Osteocyte (in vitro differentiated cells): ENCODE data around the gene PNLIPRP2. TPM values are rescaled to one million over a fixed set of nuclear protein-coding genes. Genes with fewer than 3 reads are reported as not detected.
A peak's percentile ranks its signal among the peaks of the same experiment; 100 is the strongest.

Experiments used
- DNase-seq: peaks from one replicate; pipeline ENCODE4 v3.0.0; 2021; ENCODE audit warnings: mixed read lengths; ENCODE audit not compliant: unreplicated experiment; ENCODE audit errors: extremely low spot score
- H3K27ac Mint-ChIP-seq: one replicate; pipeline ENCODE4 v1.8.0; 2021; ENCODE audit warnings: mild to moderate bottlenecking, mixed read lengths; ENCODE audit not compliant: unreplicated experiment
- H3K27me3 Mint-ChIP-seq: one replicate; pipeline ENCODE4 v1.8.0; 2021; ENCODE audit warnings: mixed read lengths; ENCODE audit not compliant: unreplicated experiment
- H3K36me3 Mint-ChIP-seq: one replicate; pipeline ENCODE4 v1.8.0; 2021; ENCODE audit warnings: mixed read lengths; ENCODE audit not compliant: unreplicated experiment
- H3K4me1 Mint-ChIP-seq: one replicate; pipeline ENCODE4 v1.8.0; 2021; ENCODE audit warnings: mixed read lengths; ENCODE audit not compliant: unreplicated experiment
- H3K4me3 Mint-ChIP-seq: one replicate; pipeline ENCODE4 v1.8.0; 2021; ENCODE audit warnings: mild to moderate bottlenecking, moderate library complexity, mixed read lengths; ENCODE audit not compliant: unreplicated experiment
- H3K9me3 Mint-ChIP-seq: one replicate; pipeline ENCODE4 v1.8.0; 2021; ENCODE audit warnings: mixed read lengths; ENCODE audit not compliant: unreplicated experiment
- CTCF ChIP-seq: fragments of 200-600 bp; sonication (generic); IDR thresholded peaks from 2 replicates; pipeline ENCODE4 v1.5.0; 2021; ENCODE audit warnings: antibody characterized with exemption, mild to moderate bottlenecking, moderate library complexity
- total RNA-seq: library from RNA; stranded (reverse); gene quantifications from 2 replicates; pipeline ENCODE4 v1.2.1, GENCODE V29; 2021

The PNLIPRP2 gene
- total RNA-seq, 1 donor from 2014 or later = not detected

- no peak overlapping the region for H3K4me3 Mint-ChIP-seq
- H3K27ac Mint-ChIP-seq = no peak overlapping the region
- H3K27me3 Mint-ChIP-seq = no peaks in the 10 kb centered on the region
- no peaks in the 10 kb centered on the region for H3K9me3 Mint-ChIP-seq
- H3K36me3 Mint-ChIP-seq = no peaks in the 10 kb centered on the region
- H3K4me1 Mint-ChIP-seq = peaks cover 7% of the 10 kb centered on the region
- DNase-seq = no peak
- TF ChIP-seq CTCF = no peak
These were observed 68.2 kb downstream of the PNLIPRP2 start for GRCh38 chr10:116688741-116689495.

- no peak overlapping the region for H3K27ac Mint-ChIP-seq
- no peaks in the 10 kb centered on the region for H3K27me3 Mint-ChIP-seq
- H3K4me1 Mint-ChIP-seq = peaks cover 7% of the 10 kb centered on the region
- H3K9me3 Mint-ChIP-seq = no peaks in the 10 kb centered on the region
- no peak overlapping the region for H3K4me3 Mint-ChIP-seq
- DNase-seq = no peak
- H3K36me3 Mint-ChIP-seq = no peaks in the 10 kb centered on the region
- TF ChIP-seq CTCF = no peak
These were observed 69.0 kb downstream of the PNLIPRP2 start for GRCh38 chr10:116689744-116690143.

GRCh38 chr10:116690356-116691322, 69.9 kb downstream of the PNLIPRP2 start:
- Mint-ChIP-seq H3K4me1 (peaks cover 7% of the 10 kb centered on the region), H3K27me3 (no peaks in the 10 kb centered on the region), H3K36me3 (no peaks in the 10 kb centered on the region), H3K4me3 (no peak overlapping the region), H3K9me3 (no peaks in the 10 kb centered on the region), H3K27ac (no peak overlapping the region)
- peak; percentile 61 for TF ChIP-seq CTCF
- DNase-seq = no peak

GRCh38 chr10:116691635-116692034, 70.9 kb downstream of the PNLIPRP2 start:
- H3K27ac Mint-ChIP-seq = no peak overlapping the region

More at GRCh38 chr10:116691635-116692034, 70.9 kb downstream of the PNLIPRP2 start:
- Mint-ChIP-seq H3K4me1 (peaks cover 7% of the 10 kb centered on the region), H3K9me3 (no peaks in the 10 kb centered on the region), H3K36me3 (no peaks in the 10 kb centered on the region), H3K4me3 (no peak overlapping the region), H3K27me3 (no peaks in the 10 kb centered on the region)
- TF ChIP-seq CTCF = no peak
- no peak for DNase-seq
